H9 (cell line): Measurements from ENCODE around the gene SEH1L. TPM values are rescaled to one million over a fixed set of nuclear protein-coding genes. Genes with fewer than 3 reads are reported as not detected.

ENCODE experiments used
- DNase-seq: peaks from one replicate; pipeline ENCODE4 v3.0.0-alpha.2; 2017
- H2AFZ ChIP-seq: one replicate; pipeline ENCODE4 v1.6.1; 2013; ENCODE audit warnings: mild to moderate bottlenecking, low read length, control low read depth, moderate library complexity
- H2AK5ac ChIP-seq: 2 replicates; pipeline ENCODE4 v1.6.1; 2013; ENCODE audit warnings: low read length, control low read depth, mixed read lengths; ENCODE audit not compliant: insufficient read length
- H2BK120ac ChIP-seq: one replicate; pipeline ENCODE4 v1.6.1; 2013; ENCODE audit warnings: low read depth, mild to moderate bottlenecking, low read length, control low read depth, inconsistent platforms; ENCODE audit not compliant: poor library complexity, severe bottlenecking
- H2BK12ac ChIP-seq: 2 replicates; pipeline ENCODE4 v1.6.1; 2013; ENCODE audit warnings: low read length, control low read depth, mixed read lengths, low read depth; ENCODE audit not compliant: insufficient read length
- H2BK15ac ChIP-seq: 2 replicates; pipeline ENCODE4 v1.6.1; 2013; ENCODE audit warnings: low read depth, low read length, control low read depth
- H2BK20ac ChIP-seq: one replicate; pipeline ENCODE4 v1.6.1; 2013; ENCODE audit warnings: low read depth, mild to moderate bottlenecking, low read length, control low read depth, inconsistent platforms; ENCODE audit not compliant: poor library complexity, severe bottlenecking
- H2BK5ac ChIP-seq: 2 replicates; pipeline ENCODE4 v1.6.1; 2013; ENCODE audit warnings: low read length, control low read depth, mixed read lengths; ENCODE audit not compliant: insufficient read length
- H3K14ac ChIP-seq: 2 replicates; pipeline ENCODE4 v1.6.1; 2013; ENCODE audit warnings: low read length, control low read depth; ENCODE audit not compliant: insufficient read depth
- H3K18ac ChIP-seq: 2 replicates; pipeline ENCODE4 v1.6.1; 2013; ENCODE audit warnings: low read depth, mild to moderate bottlenecking, mixed read lengths, low read length, control low read depth; ENCODE audit not compliant: insufficient read length
- H3K23ac ChIP-seq: 2 replicates; pipeline ENCODE4 v1.6.1; 2013; ENCODE audit warnings: low read length, control low read depth, mixed read lengths, low read depth; ENCODE audit not compliant: insufficient read length
- H3K23me2 ChIP-seq: 2 replicates; pipeline ENCODE4 v1.6.1; 2013; ENCODE audit warnings: low read depth, mild to moderate bottlenecking, mixed read lengths, low read length, control low read depth; ENCODE audit not compliant: insufficient read length, poor library complexity, severe bottlenecking
- H3K27ac ChIP-seq: 2 replicates; pipeline ENCODE4 v1.5.1; 2013; ENCODE audit warnings: low read length, control low read depth, mixed read lengths, low read depth; ENCODE audit not compliant: insufficient read length
- H3K27me3 ChIP-seq: 2 replicates; pipeline ENCODE4 v1.6.1; 2013; ENCODE audit warnings: low read length, control low read depth, inconsistent platforms; ENCODE audit not compliant: insufficient read depth
- H3K4ac ChIP-seq: 2 replicates; pipeline ENCODE4 v1.6.1; 2013; ENCODE audit warnings: low read depth, mild to moderate bottlenecking, control low read depth, inconsistent platforms, low read length, moderate library complexity
- H3K4me1 ChIP-seq: 2 replicates; pipeline ENCODE4 v1.6.1; 2013; ENCODE audit warnings: low read length, control low read depth, inconsistent platforms; ENCODE audit not compliant: insufficient read depth
- H3K4me2 ChIP-seq: 2 replicates; pipeline ENCODE4 v1.6.1; 2013; ENCODE audit warnings: low read length, control low read depth, mixed read lengths; ENCODE audit not compliant: insufficient read length, insufficient read depth
- H3K56ac ChIP-seq: 2 replicates; pipeline ENCODE4 v1.6.1; 2013; ENCODE audit warnings: low read depth, mild to moderate bottlenecking, mixed read lengths, low read length, control low read depth; ENCODE audit not compliant: insufficient read length
- H3K79me1 ChIP-seq: 2 replicates; pipeline ENCODE4 v1.6.1; 2013; ENCODE audit warnings: low read depth, mild to moderate bottlenecking, moderate library complexity, low read length, control low read depth, inconsistent platforms; ENCODE audit not compliant: insufficient read depth, poor library complexity, severe bottlenecking
- H3K79me2 ChIP-seq: 2 replicates; pipeline ENCODE4 v1.6.1; 2013; ENCODE audit warnings: low read length, control low read depth, inconsistent platforms; ENCODE audit not compliant: insufficient read depth
- H3K9ac ChIP-seq: 2 replicates; pipeline ENCODE4 v1.6.1; 2013; ENCODE audit warnings: low read length, control low read depth, mixed read lengths; ENCODE audit not compliant: insufficient read length; ENCODE audit errors: extremely low read depth
- H3K9me3 ChIP-seq: one replicate; pipeline ENCODE4 v1.6.1; 2013; ENCODE audit warnings: low read depth, low read length, inconsistent platforms; ENCODE audit not compliant: control insufficient read depth
- H3T11ph ChIP-seq: one replicate; pipeline ENCODE4 v1.6.1; 2013; ENCODE audit warnings: mild to moderate bottlenecking, low read length, control low read depth, inconsistent platforms
- H4K20me1 ChIP-seq: one replicate; pipeline ENCODE4 v1.6.1; 2013; ENCODE audit not compliant: control insufficient read depth, insufficient read length, insufficient read depth
- H4K5ac ChIP-seq: 2 replicates; pipeline ENCODE4 v1.6.1; 2013; ENCODE audit warnings: low read depth, mild to moderate bottlenecking, mixed read lengths, low read length, control low read depth; ENCODE audit not compliant: insufficient read length
- H4K8ac ChIP-seq: replicated peaks from 2 replicates; pipeline ENCODE4 v1.6.1; 2013; ENCODE audit warnings: low read length, control low read depth, mixed read lengths, low read depth; ENCODE audit not compliant: insufficient read length
- H4K91ac ChIP-seq: 2 replicates; pipeline ENCODE4 v1.6.1; 2013; ENCODE audit warnings: low read depth, mild to moderate bottlenecking, moderate library complexity, mixed read lengths, low read length, control low read depth; ENCODE audit not compliant: insufficient read length
- H3K27ac Mint-ChIP-seq, 3 experiments: 2 replicates in 2 of 3; 3 replicates in 1 of 3; pipeline ENCODE4 v1.8.0; 2020 to 2021; ENCODE audit warnings: mixed read lengths in 3 of 3, mild to moderate bottlenecking in 1 of 3, moderate library complexity in 1 of 3
- H3K27me3 Mint-ChIP-seq: 2 replicates; pipeline ENCODE4 v1.8.0; 2021; ENCODE audit warnings: low read depth, mild to moderate bottlenecking, moderate library complexity, mixed read lengths
- H3K36me3 Mint-ChIP-seq, 3 experiments: 2 replicates in 2 of 3; 3 replicates in 1 of 3; pipeline ENCODE4 v1.8.0; 2020 to 2021; ENCODE audit warnings: low read depth in 3 of 3, mixed read lengths in 3 of 3; ENCODE audit not compliant: insufficient read depth in 1 of 3
- H3K4me1 Mint-ChIP-seq, 2 experiments: 2 replicates each; pipeline ENCODE4 v1.8.0; 2020; ENCODE audit warnings: mixed read lengths in 2 of 2
- H3K4me3 Mint-ChIP-seq, 2 experiments: 2 replicates in 1 of 2; 3 replicates in 1 of 2; pipeline ENCODE4 v1.8.0; 2020 to 2021; ENCODE audit warnings: mild to moderate bottlenecking in 2 of 2, mixed read lengths in 2 of 2, moderate library complexity in 1 of 2
- H3K9me3 Mint-ChIP-seq, 2 experiments: 2 replicates in 1 of 2; 3 replicates in 1 of 2; pipeline ENCODE4 v1.8.0; 2020; ENCODE audit warnings: mild to moderate bottlenecking in 2 of 2, mixed read lengths in 2 of 2, moderate library complexity in 1 of 2
- WGBS: extraction: QIAGEN DNeasy Blood & Tissue Kit; methylation state at CpG from one replicate; pipeline ENCODE4 v1.1.7; 2013; ENCODE audit warnings: missing lambda C conversion rate, low lambda C conversion rate, mixed read lengths; ENCODE audit not compliant: insufficient read length; ENCODE audit errors: extremely low coverage; 5-methylcytosine and 5-hydroxymethylcytosine counted together
- total RNA-seq: library from RNA; stranded (reverse); gene quantifications from 2 replicates; pipeline ENCODE4 v1.2.1, GENCODE V29; 2021
- TF ChIP-seq, protein P1 (sequence below): fragments of 200-600 bp; sonication (generic); conservative IDR thresholded peaks from 3 replicates; pipeline ENCODE4 v1.8.0; 2021; ENCODE audit warnings: antibody characterized with exemption, mild to moderate bottlenecking

The SEH1L gene
- total RNA-seq, 1 experiment from 2014 or later = 97.2 TPM

DNA sequence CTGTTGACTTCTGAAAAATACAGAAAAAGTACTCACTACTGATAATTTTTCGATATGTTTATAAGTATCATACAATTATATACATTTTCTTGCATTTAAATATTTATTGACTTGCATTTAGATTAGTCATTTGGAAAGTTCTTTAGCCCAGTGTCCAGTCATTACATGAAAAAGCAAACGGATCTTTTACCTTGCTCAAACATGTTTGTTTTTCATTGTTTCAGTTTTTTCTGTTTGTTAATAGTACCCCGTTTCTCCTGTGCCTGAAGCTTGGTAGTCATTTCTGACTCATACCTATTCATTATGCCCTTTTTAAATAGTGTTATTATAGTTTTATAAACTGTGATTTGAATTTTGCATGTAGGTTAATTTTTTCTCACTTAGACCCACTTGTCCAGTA lies 71.5 kb downstream of the SEH1L start:
- Histone ChIP-seq H3K4me2 (no peak overlapping the region), H2BK20ac (no peak overlapping the region), H3K18ac (no peak overlapping the region), H2BK12ac (no peak overlapping the region), H4K5ac (no peak overlapping the region), H2AFZ (no peak overlapping the region), H3K79me2 (no peaks in the 10 kb centered on the region), H3K4ac (no peak overlapping the region), H3K27ac (no peak overlapping the region), H3K23me2 (no peaks in the 10 kb centered on the region), H2AK5ac (no peak overlapping the region), H3T11ph (no peak overlapping the region), H4K91ac (no peak overlapping the region), H2BK5ac (no peak overlapping the region), H2BK15ac (no peak overlapping the region), H3K23ac (no peak overlapping the region), H2BK120ac (no peak overlapping the region), H4K8ac (no peak overlapping the region), H3K56ac (no peak overlapping the region), H3K79me1 (no peaks in the 10 kb centered on the region), H3K9ac (no peak overlapping the region), H4K20me1 (no peaks in the 10 kb centered on the region), H3K27me3 (no peaks in the 10 kb centered on the region), H3K9me3 (no peaks in the 10 kb centered on the region), H3K14ac (no peak overlapping the region), H3K4me1 (no peaks in the 10 kb centered on the region)
- Mint-ChIP-seq H3K27me3 (no peaks in the 10 kb centered on the region), H3K4me3 (no peak overlapping the region), H3K36me3 (peaks cover 38 to 85% (median 76%) of the 10 kb centered on the region in 3 experiments), H3K4me1 (no peaks in the 10 kb centered on the region), H3K9me3 (peaks cover 0 to 3% of the 10 kb centered on the region in 2 experiments; a peak in 1 of 5 replicates), H3K27ac (no peak overlapping the region)
- no CpG with 5 or more reads among the region's 3 CpGs for WGBS
- TF ChIP-seq, protein P1, sequence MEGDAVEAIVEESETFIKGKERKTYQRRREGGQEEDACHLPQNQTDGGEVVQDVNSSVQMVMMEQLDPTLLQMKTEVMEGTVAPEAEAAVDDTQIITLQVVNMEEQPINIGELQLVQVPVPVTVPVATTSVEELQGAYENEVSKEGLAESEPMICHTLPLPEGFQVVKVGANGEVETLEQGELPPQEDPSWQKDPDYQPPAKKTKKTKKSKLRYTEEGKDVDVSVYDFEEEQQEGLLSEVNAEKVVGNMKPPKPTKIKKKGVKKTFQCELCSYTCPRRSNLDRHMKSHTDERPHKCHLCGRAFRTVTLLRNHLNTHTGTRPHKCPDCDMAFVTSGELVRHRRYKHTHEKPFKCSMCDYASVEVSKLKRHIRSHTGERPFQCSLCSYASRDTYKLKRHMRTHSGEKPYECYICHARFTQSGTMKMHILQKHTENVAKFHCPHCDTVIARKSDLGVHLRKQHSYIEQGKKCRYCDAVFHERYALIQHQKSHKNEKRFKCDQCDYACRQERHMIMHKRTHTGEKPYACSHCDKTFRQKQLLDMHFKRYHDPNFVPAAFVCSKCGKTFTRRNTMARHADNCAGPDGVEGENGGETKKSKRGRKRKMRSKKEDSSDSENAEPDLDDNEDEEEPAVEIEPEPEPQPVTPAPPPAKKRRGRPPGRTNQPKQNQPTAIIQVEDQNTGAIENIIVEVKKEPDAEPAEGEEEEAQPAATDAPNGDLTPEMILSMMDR = no peak
- DNase-seq = no peak
